ENCODE data around the gene CNNM3. TPM values are rescaled to one million over a fixed set of nuclear protein-coding genes. Genes with fewer than 3 reads are reported as not detected.

CNNM3 gene
- total RNA-seq, 1 experiment from 2014 or later: 62.5 TPM

- Histone ChIP-seq H3K4me3 (ENCODE audit: low read depth, low read length) (no peak overlapping the region), H3K36me3 (ENCODE audit: control insufficient read depth, insufficient read depth, low read length) (peaks cover 10% of the 10 kb centered on the region), H3K4me1 (no peaks in the 10 kb centered on the region), H3K9me3 (no peaks in the 10 kb centered on the region), H3K27me3 (replicated peaks; ENCODE audit: control insufficient read depth, insufficient read depth, low read length) (no peaks in the 10 kb centered on the region)
- POLR2A ChIA-PET: no interaction called here
- Mint-ChIP-seq H3K27me3 (ENCODE audit: insufficient read depth, unreplicated experiment) (no peaks in the 10 kb centered on the region), H3K36me3 (ENCODE audit: insufficient read depth, unreplicated experiment) (no peaks in the 10 kb centered on the region), H3K4me1 (ENCODE audit: low read depth, unreplicated experiment) (no peaks in the 10 kb centered on the region), H3K4me3 (ENCODE audit: unreplicated experiment) (no peak overlapping the region), H3K9me3 (ENCODE audit: unreplicated experiment) (no peaks in the 10 kb centered on the region), H3K27ac (ENCODE audit: unreplicated experiment) (no peak overlapping the region)
- no TSS peak for BruUV-seq (replicated peaks)
- CTCF ChIA-PET: interaction anchor here (0.5 to 0.6 kb wide), 2 partner anchors 39 to 145 kb away, joined by 4 to 12 read pairs; no protein-coding TSS in a partner anchor
- no peak for DNase-seq
- TF ChIP-seq, protein P1, sequence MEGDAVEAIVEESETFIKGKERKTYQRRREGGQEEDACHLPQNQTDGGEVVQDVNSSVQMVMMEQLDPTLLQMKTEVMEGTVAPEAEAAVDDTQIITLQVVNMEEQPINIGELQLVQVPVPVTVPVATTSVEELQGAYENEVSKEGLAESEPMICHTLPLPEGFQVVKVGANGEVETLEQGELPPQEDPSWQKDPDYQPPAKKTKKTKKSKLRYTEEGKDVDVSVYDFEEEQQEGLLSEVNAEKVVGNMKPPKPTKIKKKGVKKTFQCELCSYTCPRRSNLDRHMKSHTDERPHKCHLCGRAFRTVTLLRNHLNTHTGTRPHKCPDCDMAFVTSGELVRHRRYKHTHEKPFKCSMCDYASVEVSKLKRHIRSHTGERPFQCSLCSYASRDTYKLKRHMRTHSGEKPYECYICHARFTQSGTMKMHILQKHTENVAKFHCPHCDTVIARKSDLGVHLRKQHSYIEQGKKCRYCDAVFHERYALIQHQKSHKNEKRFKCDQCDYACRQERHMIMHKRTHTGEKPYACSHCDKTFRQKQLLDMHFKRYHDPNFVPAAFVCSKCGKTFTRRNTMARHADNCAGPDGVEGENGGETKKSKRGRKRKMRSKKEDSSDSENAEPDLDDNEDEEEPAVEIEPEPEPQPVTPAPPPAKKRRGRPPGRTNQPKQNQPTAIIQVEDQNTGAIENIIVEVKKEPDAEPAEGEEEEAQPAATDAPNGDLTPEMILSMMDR (IDR thresholded peaks at IDR 0.05; ENCODE audit: insufficient read depth in 1 of 2, low read depth in 1 of 2, low read length in 1 of 2, severe bottlenecking in 1 of 2, unreplicated experiment in 1 of 2): no peak
- intact Hi-C loops (cut with micrococcal nuclease; ENCODE audit: unreplicated experiment): no loop called here
Observed at GRCh38 chr2:96798733-96799622, 17.1 kb upstream of the CNNM3 start.

GRCh38 chr2:96799623-96799935 is 16.5 kb upstream of the CNNM3 start:
- no peak overlapping the region for H3K4me3 ChIP-seq (ENCODE audit: low read depth, low read length)
- no peaks in the 10 kb centered on the region for H3K27me3 Mint-ChIP-seq (ENCODE audit: insufficient read depth, unreplicated experiment)
- BruUV-seq (replicated peaks): no TSS peak
- no peaks in the 10 kb centered on the region for H3K9me3 Mint-ChIP-seq (ENCODE audit: unreplicated experiment)
- no peaks in the 10 kb centered on the region for H3K9me3 ChIP-seq
- no peaks in the 10 kb centered on the region for H3K4me1 Mint-ChIP-seq (ENCODE audit: low read depth, unreplicated experiment)
- no peak overlapping the region for H3K27ac Mint-ChIP-seq (ENCODE audit: unreplicated experiment)
- DNase-seq: no peak
- no peaks in the 10 kb centered on the region for H3K36me3 Mint-ChIP-seq (ENCODE audit: insufficient read depth, unreplicated experiment)
- H3K4me3 Mint-ChIP-seq (ENCODE audit: unreplicated experiment): no peak overlapping the region
- no peaks in the 10 kb centered on the region for H3K27me3 ChIP-seq (replicated peaks; ENCODE audit: control insufficient read depth, insufficient read depth, low read length)
- POLR2A ChIA-PET: no interaction called here
- intact Hi-C loops (cut with micrococcal nuclease; ENCODE audit: unreplicated experiment): no loop called here
- H3K4me1 ChIP-seq: no peaks in the 10 kb centered on the region
- TF ChIP-seq, protein P1 (IDR thresholded peaks at IDR 0.05; ENCODE audit: insufficient read depth in 1 of 2, low read depth in 1 of 2, low read length in 1 of 2, severe bottlenecking in 1 of 2, unreplicated experiment in 1 of 2): no peak
- H3K36me3 ChIP-seq (ENCODE audit: control insufficient read depth, insufficient read depth, low read length): peaks cover 10% of the 10 kb centered on the region
- CTCF ChIA-PET: interaction anchor here (0.5 kb wide), 1 partner anchor 39 kb away, joined by 12 read pairs; no protein-coding TSS in a partner anchor

GRCh38 chr2:96800061-96801004 is 15.7 kb upstream of the CNNM3 start:
- POLR2A ChIA-PET: no interaction called here
- no peaks in the 10 kb centered on the region for H3K4me1 ChIP-seq
- Mint-ChIP-seq H3K36me3 (ENCODE audit: insufficient read depth, unreplicated experiment) (no peaks in the 10 kb centered on the region), H3K4me1 (ENCODE audit: low read depth, unreplicated experiment) (no peaks in the 10 kb centered on the region), H3K27ac (ENCODE audit: unreplicated experiment) (no peak overlapping the region), H3K9me3 (ENCODE audit: unreplicated experiment) (no peaks in the 10 kb centered on the region), H3K27me3 (ENCODE audit: insufficient read depth, unreplicated experiment) (no peaks in the 10 kb centered on the region), H3K4me3 (ENCODE audit: unreplicated experiment) (no peak overlapping the region)
- intact Hi-C loops (cut with micrococcal nuclease; ENCODE audit: unreplicated experiment): loop anchor here (5.0 kb wide), 2 partner anchors 38 to 198 kb away; partner anchors contain the start of gene CNNM4
- H3K36me3 ChIP-seq (ENCODE audit: control insufficient read depth, insufficient read depth, low read length): peaks cover 10% of the 10 kb centered on the region
- H3K4me3 ChIP-seq (ENCODE audit: low read depth, low read length): no peak overlapping the region
- no peak for DNase-seq
- H3K27me3 ChIP-seq (replicated peaks; ENCODE audit: control insufficient read depth, insufficient read depth, low read length): no peaks in the 10 kb centered on the region
- TF ChIP-seq, protein P1 (IDR thresholded peaks at IDR 0.05; ENCODE audit: insufficient read depth in 1 of 2, low read depth in 1 of 2, low read length in 1 of 2, severe bottlenecking in 1 of 2, unreplicated experiment in 1 of 2): no peak
- BruUV-seq (replicated peaks): no TSS peak
- CTCF ChIA-PET: interaction anchor here (0.6 to 1.3 kb wide), 4 partner anchors 33 to 69 kb away, joined by 3 to 10 read pairs (median 4); no protein-coding TSS in a partner anchor
- no peaks in the 10 kb centered on the region for H3K9me3 ChIP-seq
